OCI-M2 (cell line): ENCODE results near the gene PSMB9.
"Not testable (repeated sequence)": the region's sequence is repeated elsewhere in the genome, so short reads cannot be mapped to it uniquely, and the experiment has no call there.

Experiments
- DNase-seq: peaks from one replicate; lab custom pipeline; 2025; ENCODE audit not compliant: unreplicated experiment; lab: John Stamatoyannopoulos, UW

The PSMB9 gene

GRCh38 chr6:32853541-32854375 is at the start of gene PSMB9, which contains the start of gene TAP1:
PSMB9 (plus strand) TSS chr6:32854192; CDS start chr6:32854230, 38 bp downstream.
TAP1 (minus strand) TSS chr6:32853704; CDS start chr6:32853636, 68 bp downstream.
- DNase-seq = peak; percentile 94

- not testable (repeated sequence) for DNase-seq
Measured at GRCh38 chr6:32805404-32805803, 48.6 kb upstream of the PSMB9 start.

DNA sequence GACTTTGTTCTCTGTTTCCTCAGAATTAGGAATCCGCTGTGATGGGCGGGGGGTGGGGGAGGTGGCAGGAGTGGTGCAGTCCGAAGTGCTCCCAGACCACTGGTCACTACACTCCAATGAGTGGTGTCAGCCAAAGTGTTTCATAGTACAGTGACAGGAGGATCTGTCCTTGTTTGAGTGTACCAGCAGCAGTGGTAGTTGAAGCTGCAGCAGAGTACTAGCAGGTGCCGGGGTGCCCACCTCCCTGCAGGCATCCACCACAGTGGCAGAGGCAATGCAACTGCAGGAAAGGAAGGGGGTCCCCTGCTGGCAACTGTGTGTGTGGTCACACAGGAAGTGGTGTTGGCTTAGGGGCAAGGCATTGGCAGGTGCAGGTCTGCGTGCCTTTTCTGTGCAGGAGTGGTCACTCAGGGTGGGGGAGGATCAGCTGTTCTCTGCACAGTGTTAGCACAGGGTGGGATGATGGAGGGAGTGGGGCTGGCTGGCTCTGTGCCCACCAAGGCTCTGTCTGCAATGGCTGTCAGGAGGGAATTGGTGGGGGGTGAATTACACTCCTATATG is 46.9 kb upstream of the PSMB9 start:
- no peak for DNase-seq

- DNase-seq = no peak
Measured at GRCh38 chr6:32809171-32809570, 44.8 kb upstream of the PSMB9 start.

DNA sequence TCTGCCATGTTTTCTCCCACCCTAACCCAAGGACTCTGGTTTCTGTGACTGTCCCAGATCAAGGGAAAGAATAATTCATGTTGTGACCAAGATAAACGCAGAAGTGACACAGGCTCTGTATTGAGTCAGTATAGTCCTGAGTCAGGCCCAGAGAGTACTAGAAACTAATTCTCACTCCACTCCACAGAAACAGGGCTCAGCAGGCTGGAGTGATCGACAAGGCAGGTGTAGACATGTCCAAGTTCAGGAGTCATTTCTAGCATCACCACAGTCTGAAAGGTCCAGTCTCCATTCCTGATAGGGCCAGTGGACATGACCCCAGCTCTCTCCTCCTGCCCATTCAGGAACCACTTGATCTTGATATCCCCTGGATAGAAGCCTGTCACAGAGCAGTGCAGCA is 39.8 kb upstream of the PSMB9 start:
- no peak for DNase-seq

GRCh38 chr6:32815115-32815514 is 38.9 kb upstream of the PSMB9 start:
- DNase-seq = no peak

DNA sequence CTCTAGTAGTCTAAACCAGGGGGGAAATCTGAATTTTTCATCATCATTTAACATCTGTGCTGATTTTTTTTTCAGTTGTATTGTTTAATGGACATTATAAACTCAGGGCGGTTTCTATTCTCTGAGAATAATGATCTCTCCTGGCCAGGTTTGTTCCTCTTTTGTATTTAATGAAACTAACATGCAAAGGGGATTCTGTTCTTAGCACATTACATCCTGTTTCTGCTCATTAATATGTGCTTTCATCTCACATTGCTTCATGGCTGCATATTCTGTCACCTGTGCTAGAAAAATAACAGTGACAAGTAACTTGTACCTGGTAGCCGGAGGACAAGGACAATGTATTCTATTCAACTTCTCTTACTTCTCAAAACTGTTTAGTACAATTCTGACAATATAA is 38.0 kb upstream of the PSMB9 start:
- no peak for DNase-seq

DNA sequence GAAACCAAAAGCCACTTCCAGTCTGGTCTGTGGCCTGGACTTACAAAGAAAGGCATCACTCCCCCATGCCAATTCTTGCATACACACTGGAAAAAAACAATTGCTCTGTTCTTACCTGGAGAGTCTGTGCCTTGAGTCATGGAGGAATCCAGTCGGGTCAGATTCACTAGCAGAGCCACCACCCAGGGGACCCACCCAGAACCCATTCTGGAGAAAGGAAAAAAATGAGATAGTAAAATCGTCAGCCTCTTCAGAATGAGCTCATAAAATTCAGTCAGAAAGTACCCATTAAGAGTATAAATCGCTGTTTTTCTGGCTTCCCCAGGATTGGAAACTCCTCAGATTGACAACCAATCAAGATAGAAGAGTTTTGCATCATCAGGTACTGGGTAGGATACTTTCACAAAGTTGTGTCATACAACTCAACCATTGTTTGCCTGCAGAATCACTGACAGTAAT is 37.2 kb upstream of the PSMB9 start, which contains the start of gene HLA-DOB:
TSS of gene HLA-DOB (minus strand) at position 257 of the 459 bp plus-strand sequence. CDS start at position 206, 51 bp downstream.
- no peak for DNase-seq

DNA sequence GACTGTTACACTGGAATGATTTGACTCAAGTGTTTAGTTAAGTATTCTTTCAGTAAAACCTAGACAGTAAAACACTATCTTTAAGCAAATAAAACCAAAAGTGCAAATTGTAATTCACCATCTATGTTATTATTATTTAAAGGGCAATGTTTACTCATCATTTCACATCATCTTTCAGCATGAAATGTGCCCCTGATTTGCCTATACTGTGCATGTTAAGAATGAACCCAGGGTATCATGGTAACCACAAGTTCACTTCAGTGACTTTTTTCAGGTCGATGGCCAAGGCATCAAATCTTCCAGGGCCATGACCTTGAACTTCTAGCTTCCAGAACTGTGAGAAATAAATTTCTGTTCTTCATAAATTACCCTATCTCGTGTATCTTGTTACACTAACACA is 35.1 kb upstream of the PSMB9 start:
- no peak for DNase-seq

GRCh38 chr6:32819729-32820128 is 34.3 kb upstream of the PSMB9 start:
- DNase-seq = no peak

- DNase-seq = no peak
Measured at GRCh38 chr6:32825966-32826365, 28.0 kb upstream of the PSMB9 start.

DNA sequence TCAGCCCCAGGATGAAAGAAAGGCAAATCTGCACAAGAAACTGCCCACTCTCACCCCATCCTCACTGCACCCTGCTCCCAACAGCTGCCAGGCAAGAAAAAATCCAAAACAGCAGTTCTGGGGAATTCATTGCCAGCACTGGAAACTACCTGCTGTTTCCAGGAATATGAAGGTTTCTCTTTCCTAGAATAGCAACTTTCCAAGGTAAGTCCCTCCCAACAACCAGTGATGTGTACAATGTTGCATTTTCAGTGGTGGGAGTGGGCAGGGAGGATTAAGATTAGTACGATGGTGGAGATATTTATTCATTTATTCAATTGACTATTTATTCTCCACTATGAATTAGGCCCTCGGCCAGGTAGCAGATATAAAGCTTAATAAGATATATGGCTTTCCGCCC is 27.0 kb upstream of the PSMB9 start:
- DNase-seq = no peak

- DNase-seq = no peak
Measured at GRCh38 chr6:32829495-32829894, 24.5 kb upstream of the PSMB9 start.

GRCh38 chr6:32830017-32830416 is 24.0 kb upstream of the PSMB9 start:
- DNase-seq = no peak

GRCh38 chr6:32830936-32831335 is 23.1 kb upstream of the PSMB9 start:
- DNase-seq = no peak

DNA sequence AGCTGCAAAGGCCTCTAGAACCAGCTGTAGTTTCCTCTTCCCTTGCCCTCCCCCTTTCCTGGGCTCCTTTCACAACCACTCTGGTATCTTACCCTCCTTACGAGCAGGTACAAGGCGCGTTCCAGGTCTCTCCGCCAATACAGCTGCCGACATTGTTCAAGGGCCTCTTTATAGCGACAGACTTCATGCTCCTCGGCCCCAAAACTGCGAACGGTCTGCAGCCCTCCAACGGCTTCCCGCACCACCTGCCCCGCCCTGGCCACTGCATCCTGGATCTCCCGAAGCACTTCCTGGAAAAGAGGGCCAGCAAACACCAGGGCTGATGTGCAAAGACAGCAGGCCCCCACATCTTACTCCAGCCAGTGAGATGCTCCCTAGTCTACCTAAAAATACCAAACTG is 21.5 kb upstream of the PSMB9 start:
- DNase-seq = no peak

DNA sequence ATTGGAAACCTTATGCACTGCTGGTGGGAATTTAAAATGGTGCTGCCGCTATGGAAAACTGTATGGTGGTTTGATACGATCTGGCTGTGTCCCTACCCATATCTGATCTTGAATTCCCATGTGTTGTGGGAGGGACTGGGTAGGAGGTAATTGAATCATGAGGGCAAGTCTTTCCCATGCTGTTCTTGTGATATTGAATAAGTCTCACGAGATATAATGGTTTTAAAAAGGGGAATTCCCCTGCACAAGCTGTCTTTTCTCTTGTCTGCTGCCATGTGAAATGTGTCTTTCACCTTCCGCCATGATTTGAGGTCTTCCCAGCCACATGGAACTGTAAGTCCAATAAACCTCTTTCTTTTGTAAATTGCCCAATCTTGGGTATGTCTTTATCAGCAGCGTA is 20.3 kb upstream of the PSMB9 start:
- DNase-seq = no peak

DNA sequence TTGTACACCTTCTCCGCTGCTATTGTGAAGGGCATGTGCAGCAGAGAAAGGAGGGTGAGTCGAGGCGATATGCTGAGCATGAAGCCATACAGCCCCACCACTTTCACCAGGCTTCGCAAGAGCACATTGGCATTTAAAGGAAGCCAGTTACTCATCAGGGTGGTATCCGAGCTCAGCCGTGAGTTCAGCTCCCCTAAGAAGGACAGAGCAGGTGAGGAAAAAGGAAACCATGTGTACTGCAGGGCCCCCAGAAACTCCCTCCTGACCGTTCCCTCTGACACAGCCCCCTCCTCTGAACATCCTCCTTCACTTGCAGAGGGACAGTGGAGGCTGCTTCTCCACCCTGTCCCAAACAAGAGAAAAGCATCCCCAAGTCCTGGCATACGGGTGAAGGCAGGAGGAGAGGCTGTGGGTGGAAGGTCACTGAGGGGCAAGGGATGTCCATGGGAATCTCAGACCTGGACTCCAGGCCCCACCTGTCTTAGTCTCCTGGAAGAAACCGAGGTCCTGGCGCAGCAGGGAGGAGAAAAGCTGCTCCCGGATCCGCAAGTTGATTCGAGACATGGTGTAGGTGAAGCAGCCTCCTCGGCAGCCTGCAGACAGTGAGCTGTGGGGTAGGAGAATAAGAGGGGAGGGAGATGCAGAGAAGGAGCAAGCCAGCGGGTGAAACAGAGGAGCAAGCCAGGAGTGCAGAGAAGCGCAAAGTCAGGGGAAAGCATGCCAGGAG is 18.7 kb upstream of the PSMB9 start:
- DNase-seq = no peak

GRCh38 chr6:32836873-32837272 is 17.1 kb upstream of the PSMB9 start:
- no peak for DNase-seq

DNA sequence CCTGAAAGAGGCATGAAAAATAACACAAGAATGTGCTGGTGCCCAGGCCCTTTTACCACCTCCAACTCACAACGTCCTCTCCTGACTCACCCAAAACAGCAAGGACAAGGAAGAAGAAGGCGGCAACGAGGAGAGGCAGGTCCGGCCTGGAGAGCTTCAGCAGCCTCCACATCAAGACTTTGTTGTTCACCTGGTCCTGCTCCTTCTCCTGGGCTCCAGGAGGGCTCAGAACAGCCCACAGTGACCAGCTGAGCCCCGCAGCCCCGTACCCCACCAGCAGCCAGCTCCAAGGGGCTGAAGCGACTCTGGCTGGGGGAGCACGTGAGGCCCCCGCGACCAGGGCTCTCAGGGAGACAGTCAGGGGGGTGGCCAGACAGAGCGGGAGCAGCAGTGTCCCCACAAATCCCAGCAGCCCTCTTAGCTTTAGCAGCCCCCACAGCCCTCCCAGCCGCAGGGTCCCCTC is 16.3 kb upstream of the PSMB9 start:
- DNase-seq = no peak

GRCh38 chr6:32838114-32838958 is 15.7 kb upstream of the PSMB9 start, which contains the start of gene TAP2:
TAP2 (minus strand) TSS chr6:32838739; CDS start chr6:32838233, 506 bp downstream.
- DNase-seq = peak; percentile 88
